ENCODE results near the gene LRRC71. TPM values are rescaled to one million over a fixed set of nuclear protein-coding genes. Genes with fewer than 3 reads are reported as not detected.

Gene LRRC71
- total and polyA plus RNA-seq, 10 of the 15 experiments (the other 5 are each of a cell fraction or from before 2014, with no cell fraction given): not detected

DNA sequence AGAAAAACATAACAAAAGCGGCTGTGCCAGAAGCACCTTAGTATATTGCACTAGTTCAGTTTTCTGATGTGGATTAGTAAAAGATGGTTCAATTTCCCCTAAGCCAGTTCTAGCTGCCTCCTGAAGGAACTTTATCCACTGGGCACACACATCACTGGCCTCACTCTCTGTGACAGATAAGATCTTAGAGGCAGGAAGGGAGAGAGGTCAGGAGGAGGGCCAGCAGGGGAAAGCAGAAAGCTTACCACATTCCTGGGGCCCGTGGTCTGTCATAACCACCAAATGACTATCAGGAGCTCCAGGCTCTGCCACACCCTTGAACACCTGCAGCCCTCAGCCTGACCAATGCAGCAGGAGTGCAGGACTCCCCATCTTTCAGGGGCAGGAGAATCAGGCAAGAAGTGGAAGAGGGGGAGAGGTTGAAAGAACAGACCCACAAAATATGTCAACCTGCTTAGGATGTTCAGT, 37.8 kb downstream of the LRRC71 start:
- Histone ChIP-seq H3K79me2 (ENCODE audit: control insufficient read depth, insufficient read depth, low read length) (no peaks in the 10 kb centered on the region), H3K27ac (ENCODE audit: control insufficient read depth, insufficient read depth) (no peak overlapping the region), H4K20me1 (ENCODE audit: control insufficient read depth, insufficient read depth) (no peaks in the 10 kb centered on the region), H3K9me3 (replicated peaks; ENCODE audit: control insufficient read depth, insufficient read depth, low read length) (no peaks in the 10 kb centered on the region), H3K4me2 (ENCODE audit: control insufficient read depth, insufficient read depth) (no peak overlapping the region), H3K4me1 (ENCODE audit: control insufficient read depth, insufficient read depth, low read length) (peaks cover 3% of the 10 kb centered on the region), H3K36me3 (ENCODE audit: control insufficient read depth in 2 of 2, insufficient read depth in 2 of 2, low read length in 1 of 2) (peaks cover 3 to 9% of the 10 kb centered on the region in 2 experiments; a peak in 3 of 4 replicates), H2AFZ (ENCODE audit: control insufficient read depth, low read depth, low read length) (no peak overlapping the region), H3K9ac (ENCODE audit: control insufficient read depth, insufficient read depth, low read length) (no peak overlapping the region), H3K27me3 (replicated peaks in 1 of 2; ENCODE audit: control insufficient read depth in 2 of 2, insufficient read depth in 2 of 2, low read length in 1 of 2) (no peaks in the 10 kb centered on the region; a peak in 1 of 4 replicates), H3K4me3 (no peak overlapping the region)
- no TSS peak for BruUV-seq (replicated peaks)
- ChIA-PET RAD21 (ENCODE audit: unreplicated experiment) (interaction anchor here (0.5 kb wide), 1 partner anchor 733 kb away, joined by 4 read pairs; no protein-coding TSS in a partner anchor), POLR2A (no interaction called here), CTCF (interaction anchor here (2.2 kb wide), 1 partner anchor 116 kb away, joined by 13 read pairs; no protein-coding TSS in a partner anchor), SMC1A (ENCODE audit: uncharacterized antibody, unreplicated experiment) (interaction anchor here (1.3 kb wide), 1 partner anchor 22 kb away, joined by 3 read pairs; no protein-coding TSS in a partner anchor)
- ATAC-seq (no peak), DNase-seq (ENCODE audit: low read depth, low spot score) (no peak), FAIRE-seq (no peak)
- 46% methylated on average over 2 of the region's 2 CpGs for WGBS (ENCODE audit: insufficient coverage, insufficient replicate concordance, low lambda C conversion rate, missing lambda C conversion rate)
- in situ Hi-C loops (cut with MboI) (no loop called here), intact Hi-C loops (cut with micrococcal nuclease; ENCODE audit: unreplicated experiment) (loop anchor here (5.0 kb wide), 1 partner anchor 46 kb away; no protein-coding TSS in a partner anchor)
- no peak for TF ChIP-seq CHD1 (IDR thresholded peaks at IDR 0.05; ENCODE audit: low read depth, low read length)

DNA sequence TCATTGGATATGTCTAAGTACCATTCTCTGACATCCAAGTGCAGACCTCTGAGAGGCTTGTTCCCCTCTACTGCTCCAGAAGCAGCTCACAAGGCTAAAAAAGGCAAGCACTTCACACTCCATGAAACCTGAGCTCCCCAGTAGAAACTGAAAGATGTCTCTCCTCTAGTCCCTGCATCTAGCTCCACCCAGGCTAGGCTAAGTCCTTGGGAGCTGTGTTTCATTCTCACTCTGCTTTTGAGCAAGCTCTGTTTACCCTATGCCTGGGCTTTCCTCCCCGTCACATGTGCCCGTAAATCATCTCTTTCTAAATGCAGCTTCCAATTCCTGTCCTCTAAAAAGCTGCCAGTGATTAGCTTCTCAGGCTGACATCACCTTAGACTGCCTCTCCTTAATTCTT, 39.0 kb downstream of the LRRC71 start:
- in situ Hi-C loops (cut with MboI): no loop called here
- DNase-seq (ENCODE audit: low read depth, low spot score): no peak
- CTCF ChIA-PET: interaction anchor here (0.5 to 2.2 kb wide), 5 partner anchors 10 to 270 kb away, joined by 3 to 13 read pairs (median 5); no protein-coding TSS in a partner anchor

More for the DNA sequence above, 39.0 kb downstream of the LRRC71 start:
- H2AFZ ChIP-seq (ENCODE audit: control insufficient read depth, low read depth, low read length): no peak overlapping the region
- SMC1A ChIA-PET (ENCODE audit: uncharacterized antibody, unreplicated experiment): interaction anchor here (0.7 to 1.5 kb wide), 5 partner anchors 14 to 131 kb away, joined by 3 to 4 read pairs (median 3); no protein-coding TSS in a partner anchor
- TF ChIP-seq POLR2A (IDR thresholded peaks at IDR 0.05; ENCODE audit: low read depth, low read length): no peak
- TF ChIP-seq SRF (IDR thresholded peaks at IDR 0.05; ENCODE audit: low read depth in 2 of 2, low read length in 2 of 2): peak in 1 of 2 experiments; percentile 62; a peak in 1 of 4 replicates
- BruUV-seq (replicated peaks): no TSS peak
- H3K4me2 ChIP-seq (ENCODE audit: control insufficient read depth, insufficient read depth): no peak overlapping the region
- POLR2A ChIA-PET: no interaction called here
- 27% methylated on average over 2 of the region's 2 CpGs for WGBS (ENCODE audit: insufficient coverage, insufficient replicate concordance, low lambda C conversion rate, missing lambda C conversion rate)
- RAD21 ChIA-PET (ENCODE audit: unreplicated experiment): interaction anchor here (1.0 to 1.3 kb wide), 2 partner anchors 80 to 131 kb away, joined by 4 read pairs; no protein-coding TSS in a partner anchor
- intact Hi-C loops (cut with micrococcal nuclease; ENCODE audit: unreplicated experiment): loop anchor here (5.0 kb wide), 1 partner anchor 47 kb away; no protein-coding TSS in a partner anchor
- no peaks in the 10 kb centered on the region for H3K79me2 ChIP-seq (ENCODE audit: control insufficient read depth, insufficient read depth, low read length)
- H3K4me3 ChIP-seq: no peak overlapping the region
- FAIRE-seq (no peak), ATAC-seq (no peak)
- H3K27ac ChIP-seq (ENCODE audit: control insufficient read depth, insufficient read depth): no peak overlapping the region
- no peaks in the 10 kb centered on the region for H3K9me3 ChIP-seq (replicated peaks; ENCODE audit: control insufficient read depth, insufficient read depth, low read length)
- H3K36me3 ChIP-seq (ENCODE audit: control insufficient read depth in 2 of 2, insufficient read depth in 2 of 2, low read length in 1 of 2): peaks cover 3 to 10% of the 10 kb centered on the region in 2 experiments; a peak in 3 of 4 replicates
- H3K9ac ChIP-seq (ENCODE audit: control insufficient read depth, insufficient read depth, low read length): no peak overlapping the region
- H3K4me1 ChIP-seq (ENCODE audit: control insufficient read depth, insufficient read depth, low read length): peaks cover 3% of the 10 kb centered on the region
- no peaks in the 10 kb centered on the region; a peak in 1 of 4 replicates for H3K27me3 ChIP-seq (replicated peaks in 1 of 2; ENCODE audit: control insufficient read depth in 2 of 2, insufficient read depth in 2 of 2, low read length in 1 of 2)
- no peaks in the 10 kb centered on the region for H4K20me1 ChIP-seq (ENCODE audit: control insufficient read depth, insufficient read depth)

Data from GM12878 (cell line).